DOHH2 (cell line): ENCODE data around the gene SLC17A9.

Experiments
- EZH2phosphoT487 ChIP-seq: fragments of 200-600 bp; sonication (generic); IDR thresholded peaks from 2 replicates; pipeline ENCODE4 v1.6.1; 2017; ENCODE audit warnings: borderline replicate concordance, mild to moderate bottlenecking, antibody characterized with exemption, low read length, moderate library complexity, mixed read lengths
- TF ChIP-seq, protein P1 (sequence below): fragments of 200-600 bp; sonication (generic); IDR thresholded peaks from one replicate; pipeline ENCODE4 v1.5.1; 2014; ENCODE audit warnings: antibody characterized with exemption, mild to moderate bottlenecking, low read depth, low read length; ENCODE audit not compliant: poor library complexity, severe bottlenecking

GRCh38 chr20:62905536-62906117 lies 46.9 kb upstream of the SLC17A9 start:
- TF ChIP-seq, protein P1, sequence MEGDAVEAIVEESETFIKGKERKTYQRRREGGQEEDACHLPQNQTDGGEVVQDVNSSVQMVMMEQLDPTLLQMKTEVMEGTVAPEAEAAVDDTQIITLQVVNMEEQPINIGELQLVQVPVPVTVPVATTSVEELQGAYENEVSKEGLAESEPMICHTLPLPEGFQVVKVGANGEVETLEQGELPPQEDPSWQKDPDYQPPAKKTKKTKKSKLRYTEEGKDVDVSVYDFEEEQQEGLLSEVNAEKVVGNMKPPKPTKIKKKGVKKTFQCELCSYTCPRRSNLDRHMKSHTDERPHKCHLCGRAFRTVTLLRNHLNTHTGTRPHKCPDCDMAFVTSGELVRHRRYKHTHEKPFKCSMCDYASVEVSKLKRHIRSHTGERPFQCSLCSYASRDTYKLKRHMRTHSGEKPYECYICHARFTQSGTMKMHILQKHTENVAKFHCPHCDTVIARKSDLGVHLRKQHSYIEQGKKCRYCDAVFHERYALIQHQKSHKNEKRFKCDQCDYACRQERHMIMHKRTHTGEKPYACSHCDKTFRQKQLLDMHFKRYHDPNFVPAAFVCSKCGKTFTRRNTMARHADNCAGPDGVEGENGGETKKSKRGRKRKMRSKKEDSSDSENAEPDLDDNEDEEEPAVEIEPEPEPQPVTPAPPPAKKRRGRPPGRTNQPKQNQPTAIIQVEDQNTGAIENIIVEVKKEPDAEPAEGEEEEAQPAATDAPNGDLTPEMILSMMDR = no peak
- no peak for TF ChIP-seq EZH2phosphoT487
